Activated CD4-positive, alpha-beta T cell treated with anti-CD3 and anti-CD28 coated beads, Interleukin-2, Interleukin-6, amounts not matched to agents 100 ng/mL and 50 ng/mL, durations not matched to agents 16 hours and 8 hours (primary cell): Measurements from ENCODE around the gene C5orf52.
"Not testable (repeated sequence)": the region's sequence is repeated elsewhere in the genome, so short reads cannot be mapped to it uniquely, and the experiment has no call there.

Experiments
- DNase-seq: peaks from one replicate; pipeline ENCODE4 v3.0.0-alpha.2; 2020

The C5orf52 gene

GRCh38 chr5:157727858-157728257 lies 56.5 kb downstream of the C5orf52 start:
- not testable (repeated sequence) for DNase-seq
